GM21737 (cell line): Measurements from ENCODE around the gene TMOD3.
"Not testable (repeated sequence)": the region's sequence is repeated elsewhere in the genome, so short reads cannot be mapped to it uniquely, and the experiment has no call there.

Experiments
- ATAC-seq: cut with Tn5 transposase; IDR thresholded peaks from one replicate; pipeline ENCODE4 v1.9.1; 2021; ENCODE audit warnings: mild to moderate bottlenecking, moderate library complexity; ENCODE audit not compliant: unreplicated experiment

The TMOD3 gene

GRCh38 chr15:51829376-51830275, at the start of gene TMOD3:
Gene TMOD3, plus strand, starts transcription at chr15:51829653. Its CDS starts 33,232 bp downstream, at chr15:51862885.
- peak; percentile 82 for ATAC-seq

- no peak for ATAC-seq
Measured at GRCh38 chr15:51780636-51781035, 48.8 kb upstream of the TMOD3 start.

GRCh38 chr15:51781506-51781905, 47.9 kb upstream of the TMOD3 start:
- ATAC-seq = no peak

DNA sequence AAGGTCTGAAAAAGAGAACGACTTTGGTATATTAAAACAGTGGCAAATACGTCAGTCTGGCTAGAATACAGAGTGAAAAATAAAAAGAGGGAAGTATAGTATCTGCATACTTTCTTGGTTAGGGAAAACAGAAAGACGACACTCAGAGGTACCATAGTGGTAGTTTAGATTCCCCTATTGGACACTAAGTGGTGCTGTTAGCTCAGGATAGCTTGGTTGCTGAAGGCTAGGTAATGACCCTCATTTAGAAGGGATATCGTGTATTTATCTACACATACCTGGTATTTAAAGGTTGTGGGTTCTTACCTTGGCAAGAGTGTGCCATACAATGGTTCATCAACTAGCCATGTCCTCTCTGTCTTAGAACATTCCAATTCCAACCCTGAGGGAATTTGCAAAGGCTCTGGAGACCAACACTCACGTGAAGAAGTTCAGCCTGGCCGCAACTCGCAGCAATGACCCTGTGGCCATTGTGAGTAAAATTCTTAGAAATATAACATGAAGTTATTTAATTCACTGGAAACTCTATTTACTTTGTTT, 47.0 kb upstream of the TMOD3 start:
- ATAC-seq = no peak

GRCh38 chr15:51783967-51784366, 45.5 kb upstream of the TMOD3 start:
- ATAC-seq = no peak

DNA sequence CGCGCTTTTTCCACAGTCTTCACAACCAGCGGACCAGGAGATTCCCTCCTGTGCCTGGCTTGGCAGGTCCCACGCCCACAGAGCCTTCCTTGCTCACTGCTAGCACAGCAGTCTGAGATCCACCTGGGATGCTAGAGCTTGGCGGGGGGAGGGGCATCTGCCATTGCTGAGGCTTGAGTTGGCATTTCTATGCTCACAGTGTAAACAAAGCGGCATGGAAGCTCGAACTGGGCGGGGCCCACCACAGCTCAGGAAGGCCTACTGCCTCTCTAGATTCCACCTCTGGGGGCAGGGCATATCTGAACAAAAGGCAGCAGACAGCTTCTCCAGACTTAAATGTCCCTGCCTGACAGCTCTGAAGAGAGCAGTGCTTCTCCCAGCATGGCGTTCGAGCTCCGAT, 42.3 kb upstream of the TMOD3 start:
- not testable (repeated sequence) for ATAC-seq

DNA sequence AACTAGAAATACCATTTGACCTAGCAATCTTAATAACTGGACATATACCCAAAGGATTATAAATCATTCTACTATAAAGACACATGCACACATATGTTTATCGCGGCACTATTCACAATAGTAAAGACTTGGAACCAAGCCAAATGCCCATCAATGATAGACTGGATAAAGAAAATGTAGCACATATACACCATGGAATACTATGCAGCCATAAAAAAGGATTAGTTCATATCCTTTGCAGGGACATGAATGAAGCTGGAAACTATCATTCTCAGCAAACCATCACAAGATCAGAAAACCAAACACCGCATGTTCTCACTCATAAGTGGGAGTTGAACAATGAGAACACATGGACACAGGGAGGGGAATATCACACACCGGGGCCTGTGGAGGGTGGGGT, 37.0 kb upstream of the TMOD3 start:
- not testable (repeated sequence) for ATAC-seq

DNA sequence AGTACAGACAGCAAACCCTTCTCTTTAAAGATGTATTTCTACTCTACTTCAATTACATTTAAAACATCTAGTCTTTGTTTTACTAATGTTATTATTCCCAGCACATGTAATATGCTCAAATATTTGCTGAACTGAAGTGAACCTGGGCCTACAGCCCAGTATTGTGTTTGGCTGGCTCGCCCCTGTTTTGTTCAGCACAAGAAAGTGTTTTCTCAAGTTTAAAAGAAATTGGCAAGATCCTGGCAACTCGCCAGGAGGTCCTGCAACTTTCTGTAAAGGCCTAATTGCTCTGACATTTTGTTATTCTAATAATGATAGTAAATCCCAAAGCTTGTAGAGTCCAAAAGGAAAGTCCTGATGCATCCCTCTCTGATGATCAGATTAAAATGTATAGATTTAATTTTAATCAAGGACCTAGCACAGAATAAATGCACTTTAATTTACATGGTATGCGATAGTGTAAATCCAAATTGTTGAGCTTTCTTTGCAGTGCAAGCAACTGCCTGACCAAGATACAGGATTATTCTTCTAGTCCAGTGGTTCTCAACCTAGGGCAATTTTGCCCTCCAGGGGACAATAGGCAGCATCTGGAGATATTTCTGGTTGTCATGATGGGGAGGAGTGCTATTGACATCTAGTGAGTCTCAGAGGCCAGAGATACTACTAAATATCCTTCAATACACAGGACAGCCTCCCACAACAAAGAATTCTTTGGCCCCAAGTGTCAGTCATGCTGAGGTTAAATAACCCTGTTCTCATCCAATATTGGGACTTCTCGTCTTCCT, 35.7 kb upstream of the TMOD3 start:
- no peak for ATAC-seq

GRCh38 chr15:51796847-51797401, 32.5 kb upstream of the TMOD3 start:
- no peak for ATAC-seq

DNA sequence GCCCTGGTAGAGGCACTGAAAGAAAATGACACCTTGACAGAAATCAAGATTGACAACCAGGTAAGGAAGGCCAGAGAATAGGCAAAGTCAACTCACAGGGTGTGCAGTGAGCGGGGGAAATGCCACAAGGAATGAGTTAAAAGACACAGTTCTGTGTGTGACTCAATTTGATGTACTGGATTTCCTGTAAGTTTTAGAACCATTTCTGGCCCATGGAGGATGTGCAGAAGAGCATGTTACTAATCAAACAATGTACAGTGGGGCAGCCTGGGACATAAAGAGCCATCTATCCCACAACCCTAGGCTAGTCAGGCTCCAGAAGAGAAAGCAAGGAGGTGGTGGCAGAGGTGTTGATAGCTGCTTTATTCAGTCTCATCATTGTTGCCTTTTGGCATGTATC, 31.2 kb upstream of the TMOD3 start:
- no peak for ATAC-seq

- ATAC-seq = no peak
Measured at GRCh38 chr15:51799282-51800252, 29.9 kb upstream of the TMOD3 start.

- no peak for ATAC-seq
Measured at GRCh38 chr15:51801391-51801835, 28.0 kb upstream of the TMOD3 start.

GRCh38 chr15:51802593-51802992, 26.9 kb upstream of the TMOD3 start:
- ATAC-seq = no peak

DNA sequence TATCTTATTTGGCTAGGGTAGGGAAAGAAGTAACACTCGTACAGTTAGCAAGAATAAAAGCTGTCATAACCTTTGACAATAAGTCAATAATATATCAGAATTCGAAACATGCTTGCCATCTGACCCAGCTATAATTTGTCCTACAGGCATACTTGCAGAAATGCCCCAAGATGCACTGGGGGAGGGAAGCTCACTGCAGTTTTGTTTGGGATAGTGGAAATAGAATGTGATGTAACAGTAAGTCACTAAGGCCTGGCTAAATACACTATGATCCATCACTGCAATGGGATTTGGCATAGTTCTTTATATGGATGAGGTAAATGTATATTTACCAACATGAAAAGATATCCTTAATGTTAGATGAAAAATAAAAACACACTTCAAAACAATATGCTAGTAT, 25.5 kb upstream of the TMOD3 start:
- no peak for ATAC-seq

DNA sequence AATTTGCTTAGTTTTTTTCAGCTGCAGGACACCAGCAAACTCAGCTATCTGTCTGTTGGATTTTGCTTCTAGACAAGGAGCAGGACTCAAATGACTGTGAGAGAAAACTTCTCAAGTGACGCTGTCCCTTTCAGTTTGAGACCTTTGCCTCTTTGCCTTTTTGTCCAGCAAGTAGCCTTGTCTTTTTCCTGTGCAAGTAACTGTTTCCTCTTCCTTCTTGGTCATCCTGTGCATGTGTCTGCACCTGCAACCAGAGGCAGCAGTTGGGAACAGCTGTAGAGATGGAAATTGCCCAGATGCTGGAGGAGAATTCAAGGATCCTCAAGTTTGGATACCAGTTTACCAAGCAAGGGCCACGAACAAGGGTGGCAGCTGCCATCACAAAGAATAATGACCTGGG, 23.3 kb upstream of the TMOD3 start:
- ATAC-seq = no peak

- no peak for ATAC-seq
Measured at GRCh38 chr15:51809457-51809856, 20.0 kb upstream of the TMOD3 start.

GRCh38 chr15:51812598-51812997, 16.9 kb upstream of the TMOD3 start:
- no peak for ATAC-seq

DNA sequence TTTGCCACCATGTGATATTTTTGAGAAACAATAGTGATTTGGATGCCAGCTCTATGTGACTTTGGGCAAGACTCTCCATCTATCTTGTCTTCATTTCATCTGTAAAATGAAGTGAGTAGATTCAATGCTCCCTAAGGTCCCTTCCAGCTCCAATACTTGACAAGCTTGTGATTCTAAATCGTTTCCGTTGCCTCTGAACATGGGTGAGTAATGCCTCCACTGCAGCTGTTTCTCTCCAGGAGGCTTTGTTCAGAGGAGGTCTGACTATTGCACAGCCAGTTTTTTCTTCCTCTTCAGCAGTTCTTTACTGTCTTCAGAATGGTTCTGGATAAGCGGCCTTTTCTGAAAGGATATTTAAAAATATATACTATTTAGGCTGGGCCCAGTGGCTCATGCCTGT, 14.8 kb upstream of the TMOD3 start:
- ATAC-seq = no peak

- no peak for ATAC-seq
Measured at GRCh38 chr15:51816611-51817010, 12.8 kb upstream of the TMOD3 start.

- ATAC-seq = no peak
Measured at GRCh38 chr15:51818150-51818549, 11.3 kb upstream of the TMOD3 start.
